IPS-NIHi7 (cell line): ENCODE results near the gene ARL16.

Experiments used
- DNase-seq: peaks from one replicate; pipeline ENCODE4 v3.0.0; 2012; ENCODE audit warnings: mixed read lengths; ENCODE audit errors: extremely low spot score

The ARL16 gene

GRCh38 chr17:81646869-81647600 is 36.6 kb downstream of the ARL16 start:
- no peak for DNase-seq

- DNase-seq = no peak
Measured at GRCh38 chr17:81644976-81645952, 38.3 kb downstream of the ARL16 start.

- no peak for DNase-seq
Measured at GRCh38 chr17:81644496-81644895, 39.1 kb downstream of the ARL16 start.

GRCh38 chr17:81641825-81642489 is 41.6 kb downstream of the ARL16 start:
- DNase-seq = no peak

GRCh38 chr17:81640011-81640410 is 43.6 kb downstream of the ARL16 start:
- DNase-seq = no peak

GRCh38 chr17:81638683-81639082 is 44.9 kb downstream of the ARL16 start:
- no peak for DNase-seq

- DNase-seq = peak; percentile 100
Measured at GRCh38 chr17:81636505-81637288, 46.9 kb downstream of the ARL16 start, which contains the start of the genes NPLOC4 and TSPAN10. Gene NPLOC4 (minus strand): TSS chr17:81637112. CDS start chr17:81636930, 182 bp downstream. Gene TSPAN10 (plus strand): TSS chr17:81637196. CDS start chr17:81642413, 5,217 bp downstream.

- DNase-seq = no peak
Measured at GRCh38 chr17:81635973-81636504, 47.6 kb downstream of the ARL16 start.

- DNase-seq = no peak
Measured at GRCh38 chr17:81635431-81635830, 48.2 kb downstream of the ARL16 start.

GRCh38 chr17:81631482-81631881 is 52.1 kb downstream of the ARL16 start:
- DNase-seq = no peak
